SK-N-SH treated with all-trans-retinoic acid at 6 μM for 48 hours (cell line): ENCODE measurements around the gene CST9.

ENCODE experiments used
- ATAC-seq: fragments of 200-7000 bp; cut with Tn5 transposase; 3 replicates; pipeline ENCODE4 v1.9.1; 2020; ENCODE audit warnings: mild to moderate bottlenecking, moderate library complexity
- ARNTL ChIP-seq: fragments of 450-650 bp; formaldehyde crosslinking; IDR thresholded peaks from 2 replicates; pipeline ENCODE4 v1.5.0; 2020; ENCODE audit warnings: low read depth, mild to moderate bottlenecking, moderate library complexity, borderline replicate concordance
- BACH2 ChIP-seq: fragments of 250-450 bp; sonication (Bioruptor Pico); IDR thresholded peaks from 2 replicates; pipeline ENCODE4 v1.9.0; 2021; ENCODE audit warnings: mild to moderate bottlenecking, borderline replicate concordance
- CSDC2 ChIP-seq: fragments of 250-450 bp; sonication (Bioruptor Pico); IDR thresholded peaks from 2 replicates; pipeline ENCODE4 v1.5.0; 2020; ENCODE audit warnings: mild to moderate bottlenecking, moderate library complexity
- ESRRG ChIP-seq: fragments of 250-450 bp; sonication (Bioruptor Pico); IDR thresholded peaks from 2 replicates; pipeline ENCODE4 v1.6.1; 2021; ENCODE audit warnings: mild to moderate bottlenecking
- GLIS3 ChIP-seq: fragments of 250-450 bp; sonication (Bioruptor Pico); IDR thresholded peaks from 2 replicates; pipeline ENCODE4 v1.5.0; 2020; ENCODE audit warnings: mild to moderate bottlenecking, moderate library complexity
- ISL1 ChIP-seq: fragments of 250-450 bp; sonication (Bioruptor Pico); IDR thresholded peaks from 2 replicates; pipeline ENCODE4 v2.1.2; 2022; ENCODE audit warnings: mild to moderate bottlenecking, moderate library complexity
- PATZ1 ChIP-seq: fragments of 250-450 bp; sonication (Bioruptor Pico); IDR thresholded peaks from 2 replicates; pipeline ENCODE4 v1.8.0; 2020; ENCODE audit warnings: mild to moderate bottlenecking, moderate library complexity, borderline replicate concordance
- POU6F1 ChIP-seq: fragments of 250-450 bp; sonication (Bioruptor Pico); IDR thresholded peaks from 2 replicates; pipeline ENCODE4 v1.8.0; 2021; ENCODE audit warnings: low read depth, mild to moderate bottlenecking, moderate library complexity, borderline replicate concordance
- RARB ChIP-seq: fragments of 250-450 bp; sonication (Bioruptor Pico); IDR thresholded peaks from 2 replicates; pipeline ENCODE4 v1.8.0; 2021; ENCODE audit warnings: mild to moderate bottlenecking, moderate library complexity
- SNAI2 ChIP-seq: fragments of 250-450 bp; sonication (Bioruptor Pico); IDR thresholded peaks from 2 replicates; pipeline ENCODE4 v1.5.0; 2020; ENCODE audit warnings: mild to moderate bottlenecking, moderate library complexity
- TCF4 ChIP-seq: fragments of 250-450 bp; sonication (Bioruptor Pico); IDR thresholded peaks from 2 replicates; pipeline ENCODE4 v1.8.0; 2021; ENCODE audit warnings: mild to moderate bottlenecking, moderate library complexity, borderline replicate concordance
- TOX ChIP-seq: fragments of 250-450 bp; sonication (Bioruptor Pico); IDR thresholded peaks from 2 replicates; pipeline ENCODE4 v1.8.0; 2021; ENCODE audit warnings: mild to moderate bottlenecking, moderate library complexity, borderline replicate concordance
- TSHZ2 ChIP-seq: fragments of 250-450 bp; sonication (Bioruptor Pico); IDR thresholded peaks from 2 replicates; pipeline ENCODE4 v1.5.0; 2020; ENCODE audit warnings: mild to moderate bottlenecking, moderate library complexity
- ZC3H10 ChIP-seq: fragments of 250-450 bp; sonication (Bioruptor Pico); IDR thresholded peaks from 2 replicates; pipeline ENCODE4 v1.5.1; 2021; ENCODE audit warnings: mild to moderate bottlenecking, moderate library complexity
- ZFP3 ChIP-seq: fragments of 250-450 bp; sonication (Bioruptor Pico); IDR thresholded peaks from 2 replicates; pipeline ENCODE4 v1.5.0; 2020; ENCODE audit warnings: mild to moderate bottlenecking, moderate library complexity
- ZFP30 ChIP-seq: fragments of 450-650 bp; formaldehyde crosslinking; IDR thresholded peaks from 2 replicates; pipeline ENCODE4 v1.5.0; 2022; ENCODE audit warnings: mild to moderate bottlenecking, moderate library complexity
- ZNF565 ChIP-seq: fragments of 450-650 bp; formaldehyde crosslinking; conservative IDR thresholded peaks from 2 replicates; pipeline ENCODE4 v1.5.0; 2020; ENCODE audit warnings: low read depth, mild to moderate bottlenecking, moderate library complexity
- ZNF70 ChIP-seq: fragments of 450-650 bp; formaldehyde crosslinking; IDR thresholded peaks from 2 replicates; pipeline ENCODE4 v1.5.0; 2020; ENCODE audit warnings: mild to moderate bottlenecking, moderate library complexity
- ZNF8 ChIP-seq: fragments of 450-650 bp; formaldehyde crosslinking; IDR thresholded peaks from 2 replicates; pipeline ENCODE4 v1.5.0; 2020; ENCODE audit warnings: mild to moderate bottlenecking, moderate library complexity

CST9 gene

GRCh38 chr20:23626040-23626620, 20.4 kb upstream of the CST9 start:
- ATAC-seq, result no peak
- no peak for TF ChIP-seq ARNTL (CRISPR knock-in tag)
- TF ChIP-seq CSDC2 (CRISPR knock-in tag), result no peak
- no peak for TF ChIP-seq ZC3H10 (CRISPR knock-in tag)
- no peak for TF ChIP-seq TCF4 (CRISPR knock-in tag)
- TF ChIP-seq SNAI2 (CRISPR knock-in tag), result no peak
- TF ChIP-seq POU6F1 (CRISPR knock-in tag), result no peak

GRCh38 chr20:23625236-23625964, 19.7 kb upstream of the CST9 start:
- ATAC-seq, result no peak

More at GRCh38 chr20:23625236-23625964, 19.7 kb upstream of the CST9 start:
- no peak for TF ChIP-seq ZNF8
- TF ChIP-seq GLIS3, result no peak
- TF ChIP-seq BACH2 (CRISPR knock-in tag), result no peak
- TF ChIP-seq POU6F1 (CRISPR knock-in tag), result no peak
- TF ChIP-seq ARNTL (CRISPR knock-in tag), result no peak
- TF ChIP-seq CSDC2 (CRISPR knock-in tag), result no peak
- no peak for TF ChIP-seq ISL1 (CRISPR knock-in tag)
- TF ChIP-seq ZFP30, result no peak
- no peak for TF ChIP-seq PATZ1
- no peak for TF ChIP-seq ZC3H10 (CRISPR knock-in tag)
- TF ChIP-seq RARB, result no peak
- no peak for TF ChIP-seq TOX (CRISPR knock-in tag)
- TF ChIP-seq ESRRG (CRISPR knock-in tag), result no peak
- TF ChIP-seq ZNF70 (CRISPR knock-in tag), result no peak
- no peak for TF ChIP-seq ZNF565
- no peak for TF ChIP-seq TSHZ2 (CRISPR knock-in tag)
- no peak for TF ChIP-seq ZFP3 (CRISPR knock-in tag)
